GM12872 (cell line): ENCODE data around the gene CD248.

ENCODE experiments used
- CTCF ChIP-seq: IDR thresholded peaks from 3 replicates; pipeline ENCODE4 v1.5.1; 2011; ENCODE audit warnings: low read depth, mild to moderate bottlenecking, low read length, moderate library complexity; ENCODE audit not compliant: insufficient read depth

CD248 gene

GRCh38 chr11:66264914-66265313 lies 51.9 kb downstream of the CD248 start:
- peak; percentile 48; the same call in 2 of the 3 replicates for TF ChIP-seq CTCF
